HEK293 (cell line): ENCODE data around the gene GCK.
A peak's percentile ranks its signal among the peaks of the same experiment; 100 is the strongest.
"Not testable (repeated sequence)": the region's sequence is repeated elsewhere in the genome, so short reads cannot be mapped to it uniquely, and the experiment has no call there.

ENCODE experiments used
- CTCF ChIA-PET: fragments of 350-600 bp; formaldehyde crosslinking; extraction: SDS; loops from one replicate; lab custom pipeline; 2021; ENCODE audit warnings: antibody characterized with exemption; lab: Yijun Ruan, JAX
- POLR2A ChIA-PET: fragments of 300-600 bp; formaldehyde crosslinking; extraction: SDS; loops from one replicate; lab custom pipeline; 2020; ENCODE audit warnings: antibody characterized with exemption, inconsistent platforms; lab: Yijun Ruan, JAX
- H3K27ac ChIP-seq: fragments of 200-500 bp; sonication (Bioruptor generic); 2 replicates; pipeline ENCODE4 v1.5.1; 2014; ENCODE audit warnings: low read depth, low read length, control low read depth, inconsistent platforms; ENCODE audit errors: extremely low read depth
- H3K36me3 ChIP-seq, 2 experiments: fragments of 200-500 bp in 1 of 2; sonication (Bioruptor generic) in 1 of 2; 1 replicate in 1 of 2; 2 replicates in 1 of 2; pipeline ENCODE4 v1.5.1; 2014 to 2017; ENCODE audit warnings: inconsistent platforms in 2 of 2, low read length in 2 of 2; ENCODE audit not compliant: control insufficient read depth in 2 of 2, insufficient read depth in 1 of 2
- H3K4me1 ChIP-seq: fragments of 200-500 bp; sonication (Bioruptor generic); 2 replicates; pipeline ENCODE4 v1.5.1; 2014; ENCODE audit warnings: mild to moderate bottlenecking, low read length, inconsistent platforms; ENCODE audit not compliant: control insufficient read depth, insufficient read depth
- H3K4me3 ChIP-seq: 2 replicates; pipeline ENCODE4 v1.5.1; 2011; ENCODE audit warnings: low read depth, mild to moderate bottlenecking, control low read depth, low read length, moderate library complexity
- H3K9me3 ChIP-seq: fragments of 200-500 bp; sonication (Bioruptor generic); 2 replicates; pipeline ENCODE4 v1.5.1; 2014; ENCODE audit warnings: low read depth, low read length, inconsistent platforms; ENCODE audit not compliant: control insufficient read depth, insufficient read depth
- MEIS1 ChIP-seq: sonication (generic); formaldehyde crosslinking; IDR thresholded peaks from 2 replicates; pipeline ENCODE4 v1.8.1; 2022; ENCODE audit warnings: missing genetic modification reagents, mild to moderate bottlenecking, borderline replicate concordance
- OSR2 ChIP-seq: fragments of 450-650 bp; formaldehyde crosslinking; IDR thresholded peaks from 2 replicates; pipeline ENCODE4 v1.5.1; 2016; ENCODE audit warnings: missing biosample characterization, missing genetic modification characterization
- SP3 ChIP-seq: fragments of 450-650 bp; formaldehyde crosslinking; IDR thresholded peaks from 2 replicates; pipeline ENCODE4 v1.5.1; 2016; ENCODE audit warnings: missing biosample characterization, missing genetic modification characterization
- TSHZ1 ChIP-seq: fragments of 450-650 bp; formaldehyde crosslinking; IDR thresholded peaks from 2 replicates; pipeline ENCODE4 v1.5.1; 2016; ENCODE audit warnings: missing biosample characterization, missing genetic modification characterization, borderline replicate concordance
- ZEB2 ChIP-seq: fragments of 450-650 bp; formaldehyde crosslinking; IDR thresholded peaks from 2 replicates; pipeline ENCODE4 v1.5.1; 2016; ENCODE audit warnings: missing biosample characterization, missing genetic modification characterization
- ZNF211 ChIP-seq: fragments of 450-650 bp; formaldehyde crosslinking; IDR thresholded peaks from 2 replicates; pipeline ENCODE4 v1.5.1; 2016; ENCODE audit warnings: low read depth, missing biosample characterization, missing genetic modification characterization
- ZNF221 ChIP-seq: fragments of 450-650 bp; formaldehyde crosslinking; IDR thresholded peaks from 2 replicates; pipeline ENCODE4 v1.5.1; 2017; ENCODE audit warnings: missing biosample characterization, missing genetic modification characterization, borderline replicate concordance
- ZNF394 ChIP-seq: fragments of 450-650 bp; formaldehyde crosslinking; IDR thresholded peaks from 2 replicates; pipeline ENCODE4 v1.5.1; 2016; ENCODE audit warnings: missing biosample characterization, missing genetic modification characterization, mild to moderate bottlenecking, moderate library complexity, borderline replicate concordance
- ZNF513 ChIP-seq: fragments of 450-650 bp; IDR thresholded peaks from 2 replicates; pipeline ENCODE4 v1.5.1; 2018; ENCODE audit warnings: missing biosample characterization, missing genetic modification characterization
- ZNF692 ChIP-seq: fragments of 450-650 bp; formaldehyde crosslinking; IDR thresholded peaks from 2 replicates; pipeline ENCODE4 v1.5.1; 2016; ENCODE audit warnings: missing biosample characterization, missing genetic modification characterization
- ZNF707 ChIP-seq: fragments of 450-650 bp; formaldehyde crosslinking; IDR thresholded peaks from 2 replicates; pipeline ENCODE4 v1.5.1; 2016; ENCODE audit warnings: missing biosample characterization, missing genetic modification characterization
- TF ChIP-seq, protein P1 (sequence below): fragments of 450-650 bp; formaldehyde crosslinking; IDR thresholded peaks from 2 replicates; pipeline ENCODE4 v1.5.1; 2016; ENCODE audit warnings: missing biosample characterization, missing genetic modification characterization

GCK gene

GRCh38 chr7:44177570-44178131, 11.6 kb downstream of the GCK start (continued):
- no peak for TF ChIP-seq SP3

- H3K36me3 ChIP-seq = no peaks in the 10 kb centered on the region
- H3K4me3 ChIP-seq = no peak overlapping the region
- H3K27ac ChIP-seq = no peak overlapping the region
- H3K4me1 ChIP-seq = peaks cover 7% of the 10 kb centered on the region; the same call in 1 of the 2 replicates
- no peaks in the 10 kb centered on the region for H3K9me3 ChIP-seq
- ChIA-PET CTCF (interaction anchor here (0.5 to 0.6 kb wide), 2 partner anchors 21 to 66 kb away, joined by 3 to 4 read pairs; no protein-coding TSS in a partner anchor), POLR2A (no interaction called here)
- TF ChIP-seq ZEB2 (tag by site-specific recombination) = no peak
- TF ChIP-seq, all 188 proteins: peak for 0
Observed at GRCh38 chr7:44176486-44176885, 12.8 kb downstream of the GCK start.

DNA sequence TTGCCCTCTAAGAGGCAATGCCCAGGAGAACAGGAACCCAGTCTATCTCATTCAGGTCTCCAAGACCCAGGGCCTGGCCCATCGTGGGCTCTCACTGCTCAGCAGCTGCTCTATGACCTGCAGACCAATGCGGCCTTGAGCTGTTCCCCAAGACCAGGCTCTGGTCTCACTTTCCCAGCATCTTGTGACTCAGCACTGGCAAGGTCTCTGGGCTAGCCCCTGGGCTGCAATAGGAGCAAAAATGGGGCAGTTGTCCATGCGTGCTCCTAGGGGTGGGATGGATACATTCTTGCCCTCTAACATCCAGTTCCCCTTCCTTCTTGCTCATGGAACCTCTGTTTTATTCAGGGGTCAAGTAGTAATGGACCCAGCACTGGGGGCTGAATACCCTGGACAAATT, 13.5 kb downstream of the GCK start:
- Histone ChIP-seq H3K9me3 (no peaks in the 10 kb centered on the region), H3K36me3 (no peaks in the 10 kb centered on the region), H3K27ac (no peak overlapping the region), H3K4me3 (no peak overlapping the region), H3K4me1 (peaks cover 7% of the 10 kb centered on the region; the same call in 1 of the 2 replicates)
- ChIA-PET POLR2A (no interaction called here), CTCF (no interaction called here)
- TF ChIP-seq ZNF692 (tag by site-specific recombination) (no peak), MEIS1 (CRISPR knock-in tag) (no peak), ZNF221 (no peak), OSR2 (no peak), ZNF707 (tag by site-specific recombination) (no peak), ZNF211 (no peak), ZNF394 (tag by site-specific recombination) (no peak), TSHZ1 (tag by site-specific recombination) (no peak)
- TF ChIP-seq, protein P1, sequence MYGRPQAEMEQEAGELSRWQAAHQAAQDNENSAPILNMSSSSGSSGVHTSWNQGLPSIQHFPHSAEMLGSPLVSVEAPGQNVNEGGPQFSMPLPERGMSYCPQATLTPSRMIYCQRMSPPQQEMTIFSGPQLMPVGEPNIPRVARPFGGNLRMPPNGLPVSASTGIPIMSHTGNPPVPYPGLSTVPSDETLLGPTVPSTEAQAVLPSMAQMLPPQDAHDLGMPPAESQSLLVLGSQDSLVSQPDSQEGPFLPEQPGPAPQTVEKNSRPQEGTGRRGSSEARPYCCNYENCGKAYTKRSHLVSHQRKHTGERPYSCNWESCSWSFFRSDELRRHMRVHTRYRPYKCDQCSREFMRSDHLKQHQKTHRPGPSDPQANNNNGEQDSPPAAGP (tag by site-specific recombination) = no peak

DNA sequence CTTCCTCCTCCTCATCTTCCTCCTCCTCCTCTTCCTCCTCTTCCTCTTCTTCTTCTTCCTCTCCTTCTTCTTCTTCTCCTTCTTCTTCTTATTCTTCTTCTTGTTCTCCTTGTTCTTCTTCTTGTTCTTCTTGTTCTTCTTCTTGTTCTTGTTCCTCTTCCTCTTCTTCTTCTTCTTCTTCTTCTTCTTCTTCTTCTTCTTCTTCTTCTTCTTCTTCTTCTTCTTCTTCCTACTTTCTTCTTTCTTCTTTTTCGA, 14.6 kb downstream of the GCK start:
- H3K27ac ChIP-seq, H3K36me3 ChIP-seq, POLR2A ChIA-PET, H3K4me3 ChIP-seq, H3K4me1 ChIP-seq: not testable (repeated sequence)
- TF ChIP-seq ZNF513 (tag by site-specific recombination) = peak; percentile 97
- TF ChIP-seq, all 188 proteins: peak for 1; not testable (repeated sequence) for 187
- H3K9me3 ChIP-seq, CTCF ChIA-PET: not testable (repeated sequence)
